NCI-H146 treated with DMSO at 0.1 percent for 48 hours (cell line): ENCODE measurements around the gene CTNND2.
"Not testable (repeated sequence)": the region's sequence is repeated elsewhere in the genome, so short reads cannot be mapped to it uniquely, and the experiment has no call there.

Experiments
- DNase-seq: peaks from one replicate; lab custom pipeline; 2025; ENCODE audit not compliant: unreplicated experiment; lab: John Stamatoyannopoulos, UW

Gene CTNND2

GRCh38 chr5:11050596-11051304 lies 853.5 kb downstream of the CTNND2 start:
- DNase-seq, result no peak

DNA sequence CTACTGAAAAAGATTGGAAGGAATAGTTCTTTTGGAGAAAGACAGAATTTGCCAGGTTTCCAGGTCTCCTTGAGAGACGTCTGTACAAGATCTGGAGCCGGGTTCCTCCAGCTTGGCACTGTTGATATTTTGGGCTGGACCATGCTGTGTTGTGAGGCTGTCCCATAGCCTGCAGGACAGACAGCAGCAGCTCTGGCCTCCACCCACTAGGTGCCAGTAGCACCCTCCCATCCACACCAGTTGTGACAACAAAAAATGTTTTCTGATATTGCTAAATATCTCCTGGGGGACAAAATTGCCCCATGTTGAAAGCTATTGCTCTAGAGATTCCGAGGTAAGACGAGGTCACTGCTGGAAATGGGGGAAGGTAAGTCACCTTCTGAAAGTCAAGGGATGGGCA lies 855.5 kb downstream of the CTNND2 start:
- no peak for DNase-seq

GRCh38 chr5:11047625-11048024 lies 856.6 kb downstream of the CTNND2 start:
- no peak for DNase-seq

DNA sequence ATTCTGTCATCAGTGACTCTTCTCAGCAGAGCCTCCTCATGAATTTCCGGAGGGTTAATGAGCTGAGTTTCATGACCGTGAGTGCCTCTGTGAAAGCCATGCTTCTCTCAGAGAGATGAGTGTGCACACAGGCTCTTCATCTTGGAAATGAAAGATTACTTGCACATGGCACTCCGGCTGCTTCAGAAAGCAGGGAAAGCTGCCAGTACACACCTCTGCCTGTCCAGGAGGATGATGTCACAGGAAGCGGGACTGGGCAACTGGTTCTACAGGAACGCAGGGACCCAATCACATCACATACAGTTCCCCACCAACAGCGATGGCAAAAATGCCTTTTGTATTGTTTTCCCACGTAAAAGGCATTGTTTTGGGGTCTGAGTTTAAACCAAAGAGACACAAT lies 857.2 kb downstream of the CTNND2 start:
- no peak for DNase-seq

- DNase-seq, result no peak
Observed at GRCh38 chr5:11046160-11046559, 858.1 kb downstream of the CTNND2 start.

DNA sequence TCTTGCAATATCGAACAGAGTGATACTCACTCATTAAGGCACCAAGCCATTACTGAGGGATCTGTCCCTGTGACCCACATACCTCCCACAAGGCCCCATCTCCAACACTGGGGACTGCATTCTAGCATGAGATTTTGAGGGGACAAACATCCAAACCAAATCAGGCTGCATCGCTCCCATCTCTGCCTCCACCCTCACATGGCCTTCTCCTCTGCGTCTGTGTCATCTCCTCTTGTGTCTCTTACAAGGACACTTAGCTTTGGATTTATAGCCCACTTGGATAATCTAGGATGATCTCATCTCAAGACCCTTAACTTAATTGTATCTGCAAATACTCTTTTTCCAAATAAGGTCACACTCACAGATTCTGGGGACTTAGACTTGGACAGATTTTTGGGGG lies 858.8 kb downstream of the CTNND2 start:
- no peak for DNase-seq

- DNase-seq, result no peak
Observed at GRCh38 chr5:11044581-11044980, 859.7 kb downstream of the CTNND2 start.

DNA sequence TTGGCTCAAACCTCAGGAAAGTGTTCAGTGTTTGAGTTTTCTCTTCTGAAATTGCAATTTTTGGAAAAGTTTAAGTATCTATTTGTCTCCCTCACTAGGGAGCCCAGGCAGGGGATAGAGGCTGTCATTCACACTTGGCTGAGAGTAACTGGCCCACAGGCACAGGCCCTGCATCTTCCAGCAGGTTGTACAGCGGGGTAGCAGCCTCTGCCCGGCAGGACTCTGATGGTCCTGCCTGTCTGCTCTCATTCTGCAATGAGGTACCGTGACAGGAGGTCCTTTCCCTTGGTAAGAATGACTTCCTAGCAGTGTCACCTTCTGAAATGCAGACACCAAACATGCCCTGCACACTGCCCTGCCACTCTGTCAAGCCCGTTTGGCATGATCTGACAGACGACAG lies 860.4 kb downstream of the CTNND2 start:
- no peak for DNase-seq

- no peak for DNase-seq
Observed at GRCh38 chr5:11040345-11040744, 863.9 kb downstream of the CTNND2 start.

DNA sequence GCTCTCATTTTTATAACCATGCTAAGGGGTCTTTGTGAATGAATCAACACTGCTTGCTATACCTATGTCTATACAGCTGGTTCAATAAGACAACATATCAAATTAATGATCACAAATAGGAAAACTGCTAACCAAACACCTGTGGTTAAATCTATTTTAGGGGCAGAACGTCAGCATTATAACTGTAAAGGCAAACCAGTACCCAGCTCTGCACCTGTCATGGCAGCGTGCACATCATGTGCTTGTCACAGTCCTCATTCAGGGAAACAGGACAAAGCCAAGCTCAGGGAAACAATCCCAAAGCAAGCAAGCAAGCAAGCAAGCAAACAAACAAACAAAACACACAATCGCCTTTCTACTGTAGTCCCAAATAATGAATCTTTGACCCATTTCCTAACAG lies 865.5 kb downstream of the CTNND2 start:
- DNase-seq, result no peak

DNA sequence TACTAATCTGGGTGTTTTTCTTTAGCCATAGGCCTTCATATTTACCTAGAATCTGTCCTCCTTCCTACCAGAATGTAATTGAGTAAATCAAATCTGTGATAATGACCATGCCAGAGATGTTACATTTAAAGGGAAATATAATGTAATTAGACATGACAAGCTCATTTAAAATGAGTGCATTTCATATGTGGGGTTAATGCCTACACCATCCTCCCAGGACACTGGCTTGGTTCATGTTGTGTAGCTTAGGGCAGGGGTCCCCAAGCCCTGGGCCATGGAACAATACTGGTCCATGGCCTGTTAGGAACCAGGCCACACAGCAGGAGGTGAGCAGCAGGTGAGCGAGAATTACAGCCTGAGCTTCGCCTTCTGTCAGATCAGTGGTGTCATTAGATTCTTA lies 866.3 kb downstream of the CTNND2 start:
- no peak for DNase-seq

DNA sequence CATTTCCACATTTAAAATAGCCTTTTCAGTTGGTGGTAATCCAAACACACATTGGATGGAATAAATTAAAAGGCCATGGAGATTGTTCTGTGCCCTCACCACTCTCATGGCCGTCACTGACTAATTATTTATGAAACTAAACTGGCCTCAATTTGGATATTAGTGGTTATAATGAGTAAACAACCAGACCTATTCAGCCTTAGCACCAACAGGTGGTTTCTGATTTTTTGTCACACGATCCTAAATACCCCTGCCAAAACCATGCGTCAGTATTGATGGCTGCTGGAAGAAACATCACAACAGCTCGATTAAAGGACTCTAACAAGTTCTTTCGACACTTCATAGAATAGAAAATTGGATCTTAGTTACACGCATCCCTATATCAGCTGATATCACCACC lies 867.2 kb downstream of the CTNND2 start:
- no peak for DNase-seq

GRCh38 chr5:11030671-11031070 lies 873.6 kb downstream of the CTNND2 start:
- no peak for DNase-seq

- DNase-seq, result no peak
Observed at GRCh38 chr5:11027660-11028059, 876.6 kb downstream of the CTNND2 start.

GRCh38 chr5:11026543-11026942 lies 877.7 kb downstream of the CTNND2 start:
- no peak for DNase-seq

DNA sequence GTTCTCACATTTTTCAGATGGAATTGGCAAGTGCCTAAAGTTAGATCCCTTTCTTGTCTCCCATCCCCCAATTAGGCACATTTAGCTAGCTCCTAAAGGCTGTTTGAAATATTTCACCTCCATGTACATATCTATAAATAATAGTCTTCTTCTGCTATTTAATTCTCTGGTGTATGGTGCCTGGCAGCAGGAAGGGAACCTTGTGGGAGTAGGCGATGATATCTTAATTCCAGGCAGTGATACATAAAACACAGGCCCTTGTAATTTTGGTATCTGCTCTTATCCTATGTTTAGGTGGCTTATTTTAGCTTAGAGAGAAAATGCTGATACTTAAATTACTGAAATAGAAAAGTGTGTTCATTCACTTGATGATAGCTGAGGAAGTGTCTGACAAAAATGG lies 880.3 kb downstream of the CTNND2 start:
- DNase-seq, result no peak

DNA sequence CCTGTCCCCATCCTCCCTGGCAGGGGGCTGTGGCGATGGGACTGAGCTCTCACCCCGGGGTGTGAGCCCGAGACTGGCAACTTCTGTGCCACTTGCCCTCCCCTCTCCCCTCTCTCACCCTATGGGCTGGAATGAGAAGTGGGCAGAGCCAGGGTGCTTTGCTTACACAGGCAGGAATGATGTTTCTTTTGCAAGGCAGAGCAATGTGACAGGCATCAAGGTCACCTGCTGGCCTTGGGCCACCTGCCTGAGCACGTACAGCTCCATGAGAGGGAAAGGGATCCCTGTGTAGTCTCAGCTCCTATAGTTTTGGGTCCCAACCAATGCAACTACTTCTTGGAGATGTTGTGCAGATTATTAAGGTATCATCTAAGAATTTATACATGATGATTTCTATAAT lies 890.5 kb downstream of the CTNND2 start:
- DNase-seq, result no peak

GRCh38 chr5:11012295-11012694 lies 892.0 kb downstream of the CTNND2 start:
- no peak for DNase-seq

GRCh38 chr5:11010429-11011210 lies 893.6 kb downstream of the CTNND2 start:
- DNase-seq, result no peak

DNA sequence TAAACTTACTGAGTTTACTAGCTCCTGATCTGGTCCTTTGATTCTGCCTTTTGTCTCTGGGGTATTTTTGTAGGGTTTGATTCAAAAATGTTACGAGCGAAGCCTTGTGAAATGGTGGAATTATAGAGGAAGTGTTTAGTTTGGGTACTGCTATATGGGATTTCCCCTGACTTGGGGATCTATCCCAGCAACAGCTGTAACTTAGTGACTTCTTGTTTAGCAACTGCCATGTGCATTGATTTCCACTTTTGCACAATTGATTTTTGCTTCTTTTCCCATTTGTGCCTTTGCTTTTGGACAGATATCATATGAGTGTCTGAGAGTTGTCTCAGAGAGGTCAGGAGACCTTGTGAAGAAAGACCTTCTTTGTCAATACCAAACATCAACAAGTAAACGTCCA lies 894.7 kb downstream of the CTNND2 start:
- no peak for DNase-seq

DNA sequence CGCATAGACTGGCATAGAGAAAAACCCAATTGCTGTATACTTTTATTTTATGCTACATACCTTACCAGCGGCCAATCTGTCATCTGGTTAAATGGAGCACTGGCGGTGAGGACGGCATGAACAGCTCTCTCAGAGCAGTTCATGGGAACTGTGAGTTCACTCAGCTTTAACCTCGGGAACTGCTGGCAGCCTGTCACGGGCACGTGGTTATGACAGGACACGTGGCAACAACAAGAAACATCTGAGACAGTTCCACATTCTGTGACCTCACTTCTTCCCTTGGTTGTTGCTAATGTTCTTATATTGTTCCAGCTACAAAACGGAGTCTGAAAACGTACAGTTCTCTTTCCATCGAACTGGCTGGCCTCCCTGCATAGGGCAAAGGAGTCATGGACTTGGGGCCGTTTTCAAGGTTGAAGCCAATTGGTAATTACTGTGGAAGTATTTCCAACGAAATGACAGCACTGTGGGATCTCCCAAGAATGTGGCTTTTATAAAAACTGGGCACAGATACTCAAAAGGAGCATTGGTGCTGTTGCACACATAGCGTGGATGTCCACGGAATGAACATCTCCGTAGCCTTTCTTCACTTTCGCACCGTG lies 896.9 kb downstream of the CTNND2 start:
- DNase-seq, result no peak

DNA sequence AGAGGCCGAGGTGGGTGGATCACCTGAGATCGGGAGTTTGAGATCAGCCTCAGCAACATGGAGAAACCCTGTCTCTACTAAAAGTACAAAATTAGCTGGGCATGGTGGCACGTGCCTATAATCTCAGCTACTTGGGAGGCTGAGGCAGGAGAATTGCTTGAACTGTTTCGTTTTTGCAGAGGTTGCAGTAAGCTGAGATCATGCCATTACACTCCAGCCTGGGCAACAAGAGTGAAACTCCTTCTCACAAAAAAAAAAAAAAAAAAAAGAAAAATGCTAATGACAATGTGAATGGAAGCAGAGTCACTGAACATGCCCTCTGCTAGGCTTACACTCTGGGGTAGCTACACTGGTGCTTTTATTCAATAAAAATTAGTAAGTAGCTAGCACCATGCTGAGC lies 899.7 kb downstream of the CTNND2 start:
- DNase-seq, result not testable (repeated sequence)
